Measurements from ENCODE around the gene PML. TPM values are rescaled to one million over a fixed set of nuclear protein-coding genes. Genes with fewer than 3 reads are reported as not detected.

PML gene
- total RNA-seq, 2 donors from 2014 or later, result 26.5 to 28.9 TPM

DNA sequence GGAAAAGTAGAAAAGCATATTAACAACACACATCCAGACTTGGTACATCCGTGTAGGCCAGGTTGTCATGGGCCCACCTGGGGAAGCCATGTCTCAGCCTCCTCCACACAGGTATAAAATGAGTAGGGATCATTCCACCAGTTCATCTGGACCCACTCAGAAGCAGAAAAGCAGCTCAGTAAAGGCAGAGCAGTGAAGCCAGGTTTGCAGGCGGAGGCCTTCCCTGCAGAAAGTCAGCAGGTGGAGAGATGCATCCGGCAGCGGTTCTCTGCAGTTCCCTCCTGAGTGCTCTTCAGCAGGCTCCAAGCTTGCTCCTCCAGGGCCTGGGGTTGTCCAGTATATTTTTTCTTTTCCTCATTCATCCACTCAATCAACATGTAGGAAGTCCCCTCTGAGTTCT, 46.1 kb upstream of the PML start:
- Histone ChIP-seq H3K27ac (ENCODE audit: low read depth, low read length) (no peak overlapping the region), H3K9me3 (ENCODE audit: control insufficient read depth, low read length) (no peaks in the 10 kb centered on the region), H3K27me3 (ENCODE audit: control insufficient read depth, insufficient read depth, low read length, poor library complexity, severe bottlenecking) (no peaks in the 10 kb centered on the region), H3K4me1 (ENCODE audit: control insufficient read depth, insufficient read depth, low read length) (peaks cover 3% of the 10 kb centered on the region), H3K9ac (ENCODE audit: extremely low read depth, low read length, poor library complexity, severe bottlenecking) (no peak overlapping the region), H3K4me3 (ENCODE audit: low read length) (no peak overlapping the region), H3K36me3 (ENCODE audit: control insufficient read depth, insufficient read depth, low read length) (no peaks in the 10 kb centered on the region)
- H3K4me3 Mint-ChIP-seq, result no peak overlapping the region
- peaks cover 10% of the 10 kb centered on the region for H3K4me1 Mint-ChIP-seq
- no peak overlapping the region for H3K27ac Mint-ChIP-seq
- DNase-seq, result no peak
- H3K9me3 Mint-ChIP-seq, result no peaks in the 10 kb centered on the region
- TF ChIP-seq, protein P1, sequence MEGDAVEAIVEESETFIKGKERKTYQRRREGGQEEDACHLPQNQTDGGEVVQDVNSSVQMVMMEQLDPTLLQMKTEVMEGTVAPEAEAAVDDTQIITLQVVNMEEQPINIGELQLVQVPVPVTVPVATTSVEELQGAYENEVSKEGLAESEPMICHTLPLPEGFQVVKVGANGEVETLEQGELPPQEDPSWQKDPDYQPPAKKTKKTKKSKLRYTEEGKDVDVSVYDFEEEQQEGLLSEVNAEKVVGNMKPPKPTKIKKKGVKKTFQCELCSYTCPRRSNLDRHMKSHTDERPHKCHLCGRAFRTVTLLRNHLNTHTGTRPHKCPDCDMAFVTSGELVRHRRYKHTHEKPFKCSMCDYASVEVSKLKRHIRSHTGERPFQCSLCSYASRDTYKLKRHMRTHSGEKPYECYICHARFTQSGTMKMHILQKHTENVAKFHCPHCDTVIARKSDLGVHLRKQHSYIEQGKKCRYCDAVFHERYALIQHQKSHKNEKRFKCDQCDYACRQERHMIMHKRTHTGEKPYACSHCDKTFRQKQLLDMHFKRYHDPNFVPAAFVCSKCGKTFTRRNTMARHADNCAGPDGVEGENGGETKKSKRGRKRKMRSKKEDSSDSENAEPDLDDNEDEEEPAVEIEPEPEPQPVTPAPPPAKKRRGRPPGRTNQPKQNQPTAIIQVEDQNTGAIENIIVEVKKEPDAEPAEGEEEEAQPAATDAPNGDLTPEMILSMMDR (conservative IDR thresholded peaks at IDR 0.05), result no peak
- no peaks in the 10 kb centered on the region for H3K27me3 Mint-ChIP-seq (ENCODE audit: insufficient read depth)
- WGBS, 2 experiments (ENCODE audit: insufficient coverage in 1 of 2, insufficient read length in 1 of 2), result 87 to 97% methylated on average over 3 to 4 of the region's 4 CpGs
- H3K36me3 Mint-ChIP-seq (ENCODE audit: low read depth), result peaks cover 3% of the 10 kb centered on the region

DNA sequence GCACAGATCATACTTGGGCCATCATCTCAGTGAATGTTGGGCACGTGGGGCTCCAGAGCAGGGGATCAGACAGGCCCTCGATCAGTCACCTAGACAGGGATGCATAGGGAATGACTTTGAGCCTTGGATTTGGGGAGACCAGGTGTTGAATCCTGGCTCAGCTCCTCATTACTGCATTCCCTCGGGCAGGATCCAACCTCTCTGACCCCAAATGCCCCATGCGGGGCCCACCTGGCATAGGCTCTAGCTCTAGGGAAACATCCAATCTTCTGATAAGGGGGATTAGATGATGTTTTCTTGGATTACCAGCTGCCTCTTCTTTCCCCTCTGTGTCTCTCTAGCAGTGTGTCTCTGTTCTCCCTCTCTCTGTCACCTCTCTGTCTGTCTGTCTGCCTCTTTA, 45.5 kb upstream of the PML start:
- H3K27ac Mint-ChIP-seq, result no peak overlapping the region
- 82 to 100% methylated on average over 2 to 4 of the region's 4 CpGs for WGBS, 2 experiments (ENCODE audit: insufficient coverage in 1 of 2, insufficient read length in 1 of 2)
- TF ChIP-seq, protein P1 (conservative IDR thresholded peaks at IDR 0.05), result no peak

DNA sequence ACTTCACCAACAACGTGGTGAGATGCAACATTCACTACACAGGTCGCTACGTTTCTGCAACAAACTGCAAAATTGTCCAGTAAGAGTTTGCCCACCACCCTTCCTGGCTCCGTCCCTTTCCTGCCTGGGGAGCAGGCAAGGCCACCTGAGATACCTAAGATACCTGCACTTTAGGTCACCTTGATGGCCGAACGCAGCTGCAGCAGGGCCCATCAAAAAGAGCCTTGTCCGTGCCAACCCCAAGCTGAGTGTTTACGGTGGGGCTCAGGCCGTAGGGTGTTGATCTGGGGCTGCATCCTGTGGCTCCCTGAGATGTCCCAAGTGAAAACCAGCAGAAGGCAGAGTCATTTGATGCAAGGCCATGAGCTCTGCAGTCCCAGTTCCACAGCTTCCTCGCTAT, 45.0 kb upstream of the PML start:
- WGBS, 2 experiments (ENCODE audit: insufficient coverage in 1 of 2, insufficient read length in 1 of 2), result 89 to 93% methylated on average over 10 of the region's 10 CpGs
- TF ChIP-seq, protein P1 (conservative IDR thresholded peaks at IDR 0.05), result no peak
- no peaks in the 10 kb centered on the region for H3K9me3 Mint-ChIP-seq

More for the DNA sequence above, 45.5 kb upstream of the PML start:
- Histone ChIP-seq H3K27ac (ENCODE audit: low read depth, low read length) (no peak overlapping the region), H3K9ac (ENCODE audit: extremely low read depth, low read length, poor library complexity, severe bottlenecking) (no peak overlapping the region), H3K4me3 (ENCODE audit: low read length) (no peak overlapping the region), H3K4me1 (ENCODE audit: control insufficient read depth, insufficient read depth, low read length) (peaks cover 3% of the 10 kb centered on the region), H3K27me3 (ENCODE audit: control insufficient read depth, insufficient read depth, low read length, poor library complexity, severe bottlenecking) (no peaks in the 10 kb centered on the region), H3K36me3 (ENCODE audit: control insufficient read depth, insufficient read depth, low read length) (no peaks in the 10 kb centered on the region), H3K9me3 (ENCODE audit: control insufficient read depth, low read length) (no peaks in the 10 kb centered on the region)
- Mint-ChIP-seq H3K4me1 (peaks cover 10% of the 10 kb centered on the region), H3K36me3 (ENCODE audit: low read depth) (peaks cover 3% of the 10 kb centered on the region), H3K27me3 (ENCODE audit: insufficient read depth) (no peaks in the 10 kb centered on the region), H3K4me3 (no peak overlapping the region), H3K9me3 (no peaks in the 10 kb centered on the region)
- no peak for DNase-seq

More for the DNA sequence above, 45.0 kb upstream of the PML start:
- Histone ChIP-seq H3K9me3 (ENCODE audit: control insufficient read depth, low read length) (no peaks in the 10 kb centered on the region), H3K27ac (ENCODE audit: low read depth, low read length) (no peak overlapping the region), H3K9ac (ENCODE audit: extremely low read depth, low read length, poor library complexity, severe bottlenecking) (no peak overlapping the region), H3K36me3 (ENCODE audit: control insufficient read depth, insufficient read depth, low read length) (no peaks in the 10 kb centered on the region), H3K27me3 (ENCODE audit: control insufficient read depth, insufficient read depth, low read length, poor library complexity, severe bottlenecking) (no peaks in the 10 kb centered on the region), H3K4me3 (ENCODE audit: low read length) (no peak overlapping the region), H3K4me1 (ENCODE audit: control insufficient read depth, insufficient read depth, low read length) (peaks cover 3% of the 10 kb centered on the region)
- DNase-seq, result no peak
- Mint-ChIP-seq H3K4me3 (no peak overlapping the region), H3K4me1 (peaks cover 10% of the 10 kb centered on the region), H3K36me3 (ENCODE audit: low read depth) (peaks cover 3% of the 10 kb centered on the region), H3K27me3 (ENCODE audit: insufficient read depth) (no peaks in the 10 kb centered on the region), H3K27ac (no peak overlapping the region)
